ENCODE results near the gene ENPP5. TPM values are rescaled to one million over a fixed set of nuclear protein-coding genes. Genes with fewer than 3 reads are reported as not detected.

Gene ENPP5
- total RNA-seq, 4 donors from 2014 or later, result 0.94 to 1.5 (median 1.4) TPM

- no peak overlapping the region for H3K27ac ChIP-seq
- H3K36me3 ChIP-seq, result no peaks in the 10 kb centered on the region
- H3K4me3 ChIP-seq, result no peak overlapping the region
- intact Hi-C loops (cut with DNase I), result no loop called here
- DNase-seq, result no peak
- no peaks in the 10 kb centered on the region for H3K27me3 ChIP-seq
- WGBS, 2 donors, result 76 to 77% methylated on average over 4 of the region's 4 CpGs
- TF ChIP-seq CTCF (IDR thresholded peaks at IDR 0.05), result no peak
- TF ChIP-seq POLR2A (IDR thresholded peaks at IDR 0.05), result no peak
- no peaks in the 10 kb centered on the region for H3K9me3 ChIP-seq
- H3K4me1 ChIP-seq, result no peaks in the 10 kb centered on the region
These were observed 45.0 kb upstream of the ENPP5 start for GRCh38 chr6:46215777-46216176.

GRCh38 chr6:46215213-46215612 is 44.4 kb upstream of the ENPP5 start:
- no peak overlapping the region for H3K4me3 ChIP-seq
- H3K27me3 ChIP-seq, result no peaks in the 10 kb centered on the region
- no peak overlapping the region for H3K27ac ChIP-seq
- H3K9me3 ChIP-seq, result no peaks in the 10 kb centered on the region
- TF ChIP-seq CTCF (IDR thresholded peaks at IDR 0.05), result no peak
- TF ChIP-seq POLR2A (IDR thresholded peaks at IDR 0.05), result no peak
- WGBS, 2 donors, result 75 to 89% methylated on average over 2 to 4 of the region's 6 CpGs
- no peaks in the 10 kb centered on the region for H3K4me1 ChIP-seq
- intact Hi-C loops (cut with DNase I), result no loop called here
- no peak for DNase-seq
- no peaks in the 10 kb centered on the region for H3K36me3 ChIP-seq

DNA sequence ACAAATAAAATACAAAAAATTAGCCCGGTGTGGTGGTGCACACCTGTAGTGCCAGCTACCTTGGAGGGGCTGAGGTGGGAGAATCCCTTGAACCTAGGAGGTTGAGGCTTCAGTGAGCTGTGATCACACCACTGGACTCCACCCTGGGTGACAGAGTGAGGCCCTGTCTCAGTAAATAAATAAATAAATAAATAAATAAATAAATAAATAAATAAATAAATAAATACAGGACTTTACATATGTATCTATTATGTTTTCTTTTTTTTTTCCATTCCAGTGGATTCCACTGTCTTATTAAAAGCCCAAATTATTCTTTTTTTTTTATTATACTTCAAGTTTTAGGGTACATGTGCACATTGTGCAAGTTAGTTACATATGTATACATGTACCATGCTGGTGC is 41.1 kb upstream of the ENPP5 start:
- intact Hi-C loops (cut with DNase I), result no loop called here
- no peak for DNase-seq
- H3K27me3 ChIP-seq, result no peaks in the 10 kb centered on the region
- H3K9me3 ChIP-seq, result no peaks in the 10 kb centered on the region
- H3K27ac ChIP-seq, result no peak overlapping the region
- H3K36me3 ChIP-seq, result no peaks in the 10 kb centered on the region
- no peak overlapping the region for H3K4me3 ChIP-seq
- TF ChIP-seq POLR2A (IDR thresholded peaks at IDR 0.05) (no peak), CTCF (IDR thresholded peaks at IDR 0.05) (no peak)
- WGBS, 2 donors, result 91 to 92% methylated on average over 1 of the region's 1 CpG
- H3K4me1 ChIP-seq, result no peaks in the 10 kb centered on the region

GRCh38 chr6:46210294-46210693 is 39.5 kb upstream of the ENPP5 start:
- no peak overlapping the region for H3K27ac ChIP-seq
- DNase-seq, result no peak
- H3K4me1 ChIP-seq, result no peaks in the 10 kb centered on the region
- H3K27me3 ChIP-seq, result no peaks in the 10 kb centered on the region
- TF ChIP-seq CTCF (IDR thresholded peaks at IDR 0.05) (no peak), POLR2A (IDR thresholded peaks at IDR 0.05) (no peak)
- intact Hi-C loops (cut with DNase I), result no loop called here
- no peaks in the 10 kb centered on the region for H3K9me3 ChIP-seq
- H3K36me3 ChIP-seq, result no peaks in the 10 kb centered on the region
- H3K4me3 ChIP-seq, result no peak overlapping the region
- WGBS, 2 donors, result 63 to 83% methylated on average over 5 of the region's 5 CpGs

DNA sequence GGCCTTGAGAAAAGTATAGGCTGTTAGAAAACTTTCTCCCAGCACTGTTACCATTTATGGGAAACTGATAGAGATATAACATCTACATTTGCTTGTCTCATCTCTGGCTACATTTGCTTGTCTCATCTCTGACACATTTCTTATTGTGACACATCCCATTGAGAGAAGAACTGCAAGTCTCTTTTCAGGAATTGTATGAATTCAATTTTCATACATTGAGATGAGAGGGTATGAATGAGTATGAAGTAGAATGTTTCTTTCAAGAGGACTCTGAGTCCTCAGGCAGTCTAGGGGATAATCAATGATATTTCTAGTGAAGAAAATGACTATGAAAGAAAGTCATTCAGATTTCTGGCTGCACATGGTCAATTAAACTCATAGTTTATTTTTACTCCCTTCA is 37.5 kb upstream of the ENPP5 start:
- Histone ChIP-seq H3K4me3 (no peak overlapping the region), H3K36me3 (no peaks in the 10 kb centered on the region), H3K9me3 (no peaks in the 10 kb centered on the region), H3K4me1 (no peaks in the 10 kb centered on the region), H3K27ac (no peak overlapping the region), H3K27me3 (no peaks in the 10 kb centered on the region)
- DNase-seq, result no peak
- intact Hi-C loops (cut with DNase I), result no loop called here
- TF ChIP-seq POLR2A (IDR thresholded peaks at IDR 0.05) (no peak), CTCF (IDR thresholded peaks at IDR 0.05) (no peak)

Data from esophagus squamous epithelium (tissue), 5 donors.